MM.1S (cell line): ENCODE results near the gene PAOX.

Experiments used
- DNase-seq: peaks from one replicate; pipeline ENCODE4 v3.0.0-alpha.2; 2015
- H2AFZ ChIP-seq: fragments of 300-600 bp; sonication (generic); 2 replicates; pipeline ENCODE4 v1.6.0; 2016; ENCODE audit warnings: antibody characterized with exemption, low read length
- H3F3A ChIP-seq: fragments of 300-600 bp; sonication (generic); 2 replicates; pipeline ENCODE4 v1.6.1; 2016; ENCODE audit warnings: mild to moderate bottlenecking, antibody characterized with exemption, low read length, moderate library complexity, mixed read lengths; ENCODE audit not compliant: insufficient read depth
- H3K27ac ChIP-seq: fragments of 300-600 bp; sonication (generic); 2 replicates; pipeline ENCODE4 v1.5.1; 2016; ENCODE audit warnings: mild to moderate bottlenecking, low read length
- H3K27me3 ChIP-seq: fragments of 300-600 bp; sonication (generic); replicated peaks from 2 replicates; pipeline ENCODE4 v1.6.0; 2016; ENCODE audit warnings: low read length; ENCODE audit not compliant: insufficient read depth
- H3K36me3 ChIP-seq: fragments of 300-600 bp; sonication (generic); replicated peaks from 2 replicates; pipeline ENCODE4 v1.6.1; 2016; ENCODE audit warnings: mild to moderate bottlenecking, low read length, mixed read lengths; ENCODE audit not compliant: insufficient read depth
- H3K4me1 ChIP-seq: fragments of 300-600 bp; sonication (generic); 2 replicates; pipeline ENCODE4 v1.6.1; 2016; ENCODE audit warnings: low read length, mixed read lengths
- H3K4me2 ChIP-seq: fragments of 300-600 bp; sonication (generic); 2 replicates; pipeline ENCODE4 v1.6.0; 2016; ENCODE audit warnings: low read depth, low read length
- H3K4me3 ChIP-seq: fragments of 300-600 bp; sonication (generic); 2 replicates; pipeline ENCODE4 v1.5.1; 2016; ENCODE audit warnings: low read length, mixed read lengths
- H3K79me2 ChIP-seq: fragments of 300-600 bp; sonication (generic); 2 replicates; pipeline ENCODE4 v1.6.1; 2016; ENCODE audit warnings: mixed run types, low read length, mixed read lengths
- H3K9ac ChIP-seq: fragments of 300-600 bp; sonication (generic); 2 replicates; pipeline ENCODE4 v1.6.1; 2016; ENCODE audit warnings: low read length, mixed read lengths
- H3K9me2 ChIP-seq: fragments of 300-600 bp; sonication (generic); replicated peaks from 2 replicates; pipeline ENCODE4 v1.6.1; 2016; ENCODE audit warnings: mild to moderate bottlenecking, low read length, mixed read lengths; ENCODE audit not compliant: insufficient read depth
- H3K9me3 ChIP-seq: fragments of 300-600 bp; sonication (generic); replicated peaks from 2 replicates; pipeline ENCODE4 v1.6.1; 2016; ENCODE audit warnings: mild to moderate bottlenecking, low read length, mixed read lengths; ENCODE audit not compliant: insufficient read depth
- H4K20me1 ChIP-seq: fragments of 300-600 bp; sonication (generic); 2 replicates; pipeline ENCODE4 v1.6.1; 2016; ENCODE audit warnings: mild to moderate bottlenecking, low read length, moderate library complexity, mixed read lengths; ENCODE audit not compliant: insufficient read depth
- CTCF ChIP-seq: fragments of 300-600 bp; sonication (generic); IDR thresholded peaks from 2 replicates; pipeline ENCODE4 v1.5.1; 2016; ENCODE audit warnings: antibody characterized with exemption, low read length, mixed read lengths
- EZH2 ChIP-seq: fragments of 300-600 bp; sonication (generic); optimal IDR thresholded peaks from 2 replicates; pipeline ENCODE3; 2017; ENCODE audit warnings: low read depth, mild to moderate bottlenecking, antibody characterized with exemption, low read length, mixed read lengths
- EZH2phosphoT487 ChIP-seq: fragments of 300-600 bp; sonication (generic); IDR thresholded peaks from 2 replicates; pipeline ENCODE4 v1.6.1; 2018; ENCODE audit warnings: antibody characterized with exemption, low read length

PAOX gene

GRCh38 chr10:133355266-133355665 lies 23.8 kb upstream of the PAOX start:
- no peaks in the 10 kb centered on the region for H3K36me3 ChIP-seq
- H4K20me1 ChIP-seq = no peaks in the 10 kb centered on the region
- H3K4me2 ChIP-seq = no peak overlapping the region
- no peak overlapping the region for H3K27ac ChIP-seq
- no peaks in the 10 kb centered on the region for H3K9me2 ChIP-seq
- H3K4me1 ChIP-seq = no peaks in the 10 kb centered on the region
- no peak overlapping the region for H3K4me3 ChIP-seq
- H3K9me3 ChIP-seq = no peaks in the 10 kb centered on the region
- DNase-seq = no peak
- no peak overlapping the region for H2AFZ ChIP-seq
- no peaks in the 10 kb centered on the region for H3K79me2 ChIP-seq
- no peaks in the 10 kb centered on the region for H3F3A ChIP-seq
- no peak overlapping the region for H3K9ac ChIP-seq
- TF ChIP-seq CTCF = no peak
- TF ChIP-seq EZH2 = no peak
- peaks cover 28% of the 10 kb centered on the region for H3K27me3 ChIP-seq

GRCh38 chr10:133355991-133356390 lies 23.1 kb upstream of the PAOX start:
- H3K27me3 ChIP-seq = peaks cover 26% of the 10 kb centered on the region
- no peak overlapping the region for H2AFZ ChIP-seq
- no peak overlapping the region for H3K27ac ChIP-seq
- no peaks in the 10 kb centered on the region for H3K4me1 ChIP-seq
- no peaks in the 10 kb centered on the region for H3K36me3 ChIP-seq
- H3F3A ChIP-seq = no peaks in the 10 kb centered on the region
- no peaks in the 10 kb centered on the region for H3K79me2 ChIP-seq
- no peak overlapping the region for H3K4me3 ChIP-seq
- no peak overlapping the region for H3K9ac ChIP-seq
- no peaks in the 10 kb centered on the region for H4K20me1 ChIP-seq
- no peak for DNase-seq
- no peaks in the 10 kb centered on the region for H3K9me3 ChIP-seq
- no peak for TF ChIP-seq CTCF
- TF ChIP-seq EZH2phosphoT487 = no peak
- TF ChIP-seq EZH2 = no peak
- no peaks in the 10 kb centered on the region for H3K9me2 ChIP-seq
- no peak overlapping the region for H3K4me2 ChIP-seq

- H3F3A ChIP-seq = no peaks in the 10 kb centered on the region
- no peaks in the 10 kb centered on the region for H3K36me3 ChIP-seq
- no peak overlapping the region for H3K9ac ChIP-seq
- H3K79me2 ChIP-seq = no peaks in the 10 kb centered on the region
- H3K9me3 ChIP-seq = no peaks in the 10 kb centered on the region
- peak overlapping the region; percentile 36; the same call in 1 of the 2 replicates for H3K4me3 ChIP-seq
- H3K27ac ChIP-seq = no peak overlapping the region
- H2AFZ ChIP-seq = 0 out of 2 replicates have a peak overlapping the region, but pooled peaks have one; percentile 38
- H3K4me2 ChIP-seq = peak overlapping the region; percentile 65
- H3K27me3 ChIP-seq = peaks cover 19% of the 10 kb centered on the region
- no peaks in the 10 kb centered on the region for H3K4me1 ChIP-seq
- H4K20me1 ChIP-seq = no peaks in the 10 kb centered on the region
- TF ChIP-seq EZH2phosphoT487 = no peak
- no peak for TF ChIP-seq CTCF
- TF ChIP-seq EZH2 = no peak
- no peaks in the 10 kb centered on the region for H3K9me2 ChIP-seq
- no peak for DNase-seq
Measured at GRCh38 chr10:133356549-133357284, 22.3 kb upstream of the PAOX start.
